NCI-H2081 treated with DMSO at 0.1 percent for 48 hours (cell line): Measurements from ENCODE around the gene EPS15.
"Not testable (repeated sequence)": the region's sequence is repeated elsewhere in the genome, so short reads cannot be mapped to it uniquely, and the experiment has no call there.

Source experiments
- DNase-seq: peaks from one replicate; lab custom pipeline; 2025; lab: John Stamatoyannopoulos, UW

Gene EPS15

GRCh38 chr1:51472359-51472758 is 46.7 kb downstream of the EPS15 start:
- DNase-seq, result no peak

DNA sequence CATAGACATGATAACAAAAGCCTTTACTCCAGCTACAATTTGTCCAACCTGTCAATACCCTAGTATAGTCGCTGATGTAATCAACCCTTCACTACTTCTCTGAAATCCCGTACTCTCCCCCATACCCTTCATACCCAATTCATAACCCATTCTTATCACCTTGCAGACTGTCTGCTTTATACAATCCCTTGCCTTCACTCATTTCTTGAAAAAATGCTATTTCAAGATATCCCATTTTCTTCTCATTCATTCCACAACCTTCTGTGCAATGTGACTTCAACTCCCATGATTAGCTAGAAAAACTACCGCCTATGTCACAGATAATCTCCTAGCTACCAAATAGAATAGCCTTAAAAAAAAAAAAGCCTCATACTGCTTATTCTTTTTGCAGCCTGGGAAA is 49.5 kb downstream of the EPS15 start:
- DNase-seq, result no peak

GRCh38 chr1:51464828-51465227 is 54.2 kb downstream of the EPS15 start:
- no peak for DNase-seq

DNA sequence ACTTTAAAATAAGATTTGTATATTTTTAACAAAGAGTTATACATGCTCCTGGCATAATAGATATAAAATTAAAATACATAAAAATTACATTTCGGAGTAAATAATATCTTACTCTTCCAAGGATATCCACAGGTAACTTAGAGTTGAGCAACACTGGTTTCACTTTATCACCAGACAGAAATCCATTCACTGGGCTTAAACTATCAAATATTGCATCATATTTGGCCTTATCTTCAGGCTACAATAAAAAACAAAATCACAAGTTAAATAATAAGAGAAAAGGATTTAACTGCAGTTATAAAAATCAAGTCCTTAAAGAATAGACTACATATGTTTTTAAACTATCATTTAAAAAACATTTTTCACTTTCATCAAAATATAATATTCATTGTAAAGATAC is 55.5 kb downstream of the EPS15 start:
- no peak for DNase-seq

DNA sequence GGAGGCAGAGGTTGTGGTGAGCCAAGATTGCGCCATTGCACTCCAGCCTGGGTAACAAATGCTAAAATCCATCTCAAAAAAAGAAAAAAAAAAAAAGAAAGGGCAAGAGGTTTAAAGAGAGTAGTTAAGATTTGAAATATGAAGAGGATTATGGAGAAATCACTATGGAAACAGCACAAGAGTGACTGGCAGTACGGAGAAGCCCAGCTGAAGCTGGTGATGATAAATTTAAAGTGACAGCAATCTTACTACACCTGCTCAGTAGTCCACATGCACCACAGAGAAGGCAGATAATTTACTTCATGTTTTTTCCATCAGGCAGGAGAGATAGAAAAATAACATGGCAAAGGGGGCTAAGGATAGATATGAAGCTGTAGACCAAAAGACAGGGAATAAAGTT is 56.8 kb downstream of the EPS15 start:
- DNase-seq, result not testable (repeated sequence)

- no peak for DNase-seq
Observed at GRCh38 chr1:51454554-51454953, 64.5 kb downstream of the EPS15 start.

DNA sequence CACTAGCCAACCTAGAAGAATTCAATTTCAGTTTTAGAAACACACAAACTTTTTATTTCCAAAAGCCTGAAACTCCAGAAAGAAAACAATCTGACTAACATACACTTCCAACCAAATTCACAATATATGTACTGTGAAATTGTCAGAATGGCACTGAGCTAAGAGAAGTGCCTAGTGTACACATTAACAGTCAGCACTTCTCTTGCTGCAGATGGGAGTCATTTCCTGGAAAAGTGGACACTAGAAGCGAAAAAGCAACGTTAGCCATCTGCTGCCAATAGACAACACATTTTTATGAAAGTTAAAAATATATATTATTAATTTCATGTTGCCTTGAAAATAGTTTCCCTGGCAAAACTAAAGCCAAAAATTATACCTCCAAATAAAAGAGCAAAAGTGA is 66.1 kb downstream of the EPS15 start:
- DNase-seq, result no peak

DNA sequence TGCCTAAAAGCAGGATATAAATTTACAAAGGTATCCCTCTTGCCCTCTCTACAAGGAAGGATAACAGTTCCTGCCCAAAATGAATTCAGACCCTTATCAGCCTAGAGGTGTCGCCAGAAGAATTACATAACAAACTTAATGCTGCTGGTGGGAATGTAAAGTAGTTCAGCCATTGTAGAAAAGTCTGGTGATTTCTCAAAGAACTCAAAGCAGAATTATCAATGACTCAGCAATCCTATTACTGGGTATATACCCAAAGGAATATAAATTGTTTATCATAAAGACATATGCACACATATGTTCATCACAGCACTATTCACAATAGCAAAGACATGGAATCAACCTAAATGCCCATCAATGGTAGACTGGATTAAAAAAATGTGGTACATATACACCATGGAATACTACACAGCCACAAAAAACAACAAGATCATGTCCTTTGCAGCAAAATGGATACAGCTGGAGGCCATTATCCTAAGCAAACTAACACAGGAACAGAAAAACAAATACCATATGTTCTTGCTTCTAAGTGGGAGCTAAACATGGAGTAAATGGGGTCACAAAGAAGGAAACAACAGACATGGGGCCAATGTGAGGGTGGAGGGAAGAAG is 70.1 kb downstream of the EPS15 start:
- not testable (repeated sequence) for DNase-seq

DNA sequence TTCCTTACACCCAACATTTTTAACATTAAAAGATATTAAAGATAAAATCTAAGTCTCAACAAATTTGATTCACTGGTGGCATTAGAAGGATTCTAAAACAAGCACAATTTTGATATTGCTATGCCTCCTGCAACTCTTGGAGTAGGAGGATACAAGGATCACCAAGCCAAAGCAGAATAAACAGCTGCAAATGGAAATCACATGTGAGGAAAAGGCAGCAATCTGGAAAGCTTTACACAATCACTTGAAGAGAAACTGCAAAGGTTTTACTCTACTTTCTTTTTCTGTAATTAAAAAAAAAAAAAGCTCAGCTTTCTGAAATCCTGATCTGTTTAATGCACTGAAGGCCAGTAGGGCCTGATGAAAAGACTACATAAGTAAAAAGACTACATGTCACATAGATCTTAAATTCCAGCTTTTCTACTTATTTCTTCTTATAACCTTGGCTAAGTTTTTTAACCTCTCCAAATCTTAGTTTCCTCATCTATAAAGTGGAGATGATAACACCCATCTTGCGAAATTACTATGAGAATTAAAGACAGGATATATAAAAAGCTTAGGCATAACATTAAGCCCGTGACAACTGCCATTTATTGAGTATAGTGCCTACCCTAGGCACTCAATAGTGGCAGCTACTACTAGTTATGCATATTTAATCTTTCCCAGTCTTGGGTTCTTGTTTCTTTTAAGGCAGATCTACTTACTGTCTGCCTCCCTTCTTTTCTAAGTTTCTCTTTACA is 73.5 kb downstream of the EPS15 start:
- no peak for DNase-seq

- DNase-seq, result no peak
Observed at GRCh38 chr1:51444534-51445192, 74.4 kb downstream of the EPS15 start.

GRCh38 chr1:51444096-51444495 is 75.0 kb downstream of the EPS15 start:
- no peak for DNase-seq

DNA sequence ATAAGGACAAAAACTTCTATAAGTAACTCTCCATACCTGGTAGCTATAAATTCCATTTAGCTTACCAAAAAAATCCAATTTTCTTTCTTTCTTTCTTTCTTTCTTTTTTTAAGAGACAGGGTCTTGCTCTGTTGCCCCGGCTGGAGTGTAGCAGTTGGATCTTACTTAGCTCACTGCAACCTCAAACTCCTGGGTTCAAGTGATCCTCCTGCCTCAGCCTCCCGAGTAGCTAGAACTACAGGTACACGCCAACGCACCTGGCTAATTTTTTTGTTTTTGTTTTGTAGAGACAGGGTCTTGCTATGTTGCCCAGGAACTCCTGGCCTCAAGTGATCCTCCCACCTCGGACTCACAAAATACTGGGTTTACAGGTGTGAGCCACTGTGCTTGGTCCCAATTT is 75.5 kb downstream of the EPS15 start:
- DNase-seq, result no peak

DNA sequence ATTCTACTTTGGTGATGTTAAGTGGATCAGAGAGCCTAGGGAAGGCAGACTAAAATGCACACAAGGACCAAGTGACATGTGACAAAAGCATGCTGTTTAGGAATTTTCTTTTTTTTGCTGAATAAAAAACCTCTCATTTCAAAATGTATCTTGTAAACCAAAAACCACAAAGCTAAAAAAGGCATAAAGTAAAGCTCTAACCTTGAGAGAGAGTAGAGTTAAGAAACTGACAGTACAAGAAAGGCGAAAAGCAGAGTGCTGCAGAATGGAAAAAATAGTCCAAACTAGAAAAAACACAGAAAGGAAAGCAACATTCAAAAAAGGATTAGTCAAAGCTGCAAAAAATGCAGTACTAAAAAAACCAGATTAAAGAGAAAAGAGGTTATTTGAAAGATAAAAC is 76.5 kb downstream of the EPS15 start:
- DNase-seq, result no peak

DNA sequence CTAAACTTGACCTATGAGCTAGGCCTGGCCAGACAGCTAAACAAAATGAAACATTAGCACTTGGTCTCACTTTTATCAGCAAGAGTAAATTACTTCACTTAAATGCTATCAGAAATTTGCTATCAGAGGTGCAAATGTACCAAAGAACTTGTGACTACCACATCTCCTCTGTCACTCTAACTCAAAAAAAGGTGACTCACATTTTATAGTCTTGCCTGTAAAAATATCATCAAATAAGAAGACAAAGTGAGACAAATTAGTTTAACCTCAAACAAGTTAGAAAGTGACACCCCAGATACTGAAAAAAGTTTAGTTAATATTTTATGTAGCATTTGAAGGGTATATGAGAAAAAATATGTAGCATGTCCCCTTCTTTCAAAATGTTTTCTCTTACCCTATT is 76.9 kb downstream of the EPS15 start:
- DNase-seq, result no peak

DNA sequence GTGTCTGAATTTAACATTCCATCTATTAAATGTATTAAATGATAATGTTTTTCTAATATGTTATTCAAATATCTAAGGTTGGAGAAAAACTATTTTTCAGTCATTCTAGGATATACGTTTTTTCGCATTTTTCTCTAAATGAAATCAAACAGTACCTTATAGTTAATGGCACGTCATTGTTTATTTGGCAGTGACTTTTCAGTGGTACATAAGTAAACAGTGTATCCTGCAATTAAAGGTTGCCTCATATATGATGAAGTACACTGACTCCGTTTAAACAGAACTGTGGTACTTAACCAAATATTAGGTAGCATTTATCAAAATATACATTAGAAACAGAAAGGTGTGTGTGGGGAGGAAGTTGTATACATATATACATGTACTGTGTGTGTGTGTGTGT is 79.2 kb downstream of the EPS15 start:
- DNase-seq, result no peak

DNA sequence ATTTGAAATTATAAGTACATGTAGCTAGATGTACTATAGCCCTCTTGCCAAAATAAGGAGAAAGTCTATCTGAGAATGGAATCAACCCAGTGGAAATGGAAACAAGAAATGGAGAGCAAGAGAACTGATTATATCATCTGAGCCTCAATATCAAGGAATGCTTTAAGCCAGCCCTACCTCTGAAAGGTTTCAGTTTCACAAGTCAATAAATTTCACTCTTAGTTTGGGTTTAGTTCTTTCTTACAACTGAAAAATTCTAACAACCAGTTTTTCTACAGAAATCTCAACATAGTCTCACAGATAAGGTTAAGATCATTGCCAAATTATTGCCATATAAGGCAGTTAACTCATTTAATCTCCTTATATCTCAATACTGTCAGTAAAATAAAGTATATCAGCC is 80.0 kb downstream of the EPS15 start:
- DNase-seq, result no peak

- DNase-seq, result not testable (repeated sequence)
Observed at GRCh38 chr1:51437391-51437790, 81.7 kb downstream of the EPS15 start.

DNA sequence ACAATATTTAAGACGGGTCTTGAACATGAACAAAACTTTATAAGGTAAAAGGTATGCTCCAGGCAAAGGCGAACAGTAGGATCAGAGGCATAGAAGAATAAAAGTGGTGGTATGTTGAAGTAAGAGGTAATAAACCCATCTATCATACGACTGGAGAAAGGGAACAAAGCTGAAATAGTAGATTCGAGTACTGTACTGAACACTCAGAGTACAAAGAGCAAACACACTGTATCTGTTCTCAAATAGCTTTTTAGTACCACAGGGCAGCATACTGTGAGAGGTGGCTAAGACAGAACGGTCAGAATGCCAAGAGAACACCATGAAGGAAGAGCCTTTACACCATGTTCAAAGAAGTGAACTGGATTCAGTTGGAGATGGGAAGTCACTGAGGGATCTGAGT is 83.2 kb downstream of the EPS15 start:
- no peak for DNase-seq

- no peak for DNase-seq
Observed at GRCh38 chr1:51433972-51434510, 85.0 kb downstream of the EPS15 start.

DNA sequence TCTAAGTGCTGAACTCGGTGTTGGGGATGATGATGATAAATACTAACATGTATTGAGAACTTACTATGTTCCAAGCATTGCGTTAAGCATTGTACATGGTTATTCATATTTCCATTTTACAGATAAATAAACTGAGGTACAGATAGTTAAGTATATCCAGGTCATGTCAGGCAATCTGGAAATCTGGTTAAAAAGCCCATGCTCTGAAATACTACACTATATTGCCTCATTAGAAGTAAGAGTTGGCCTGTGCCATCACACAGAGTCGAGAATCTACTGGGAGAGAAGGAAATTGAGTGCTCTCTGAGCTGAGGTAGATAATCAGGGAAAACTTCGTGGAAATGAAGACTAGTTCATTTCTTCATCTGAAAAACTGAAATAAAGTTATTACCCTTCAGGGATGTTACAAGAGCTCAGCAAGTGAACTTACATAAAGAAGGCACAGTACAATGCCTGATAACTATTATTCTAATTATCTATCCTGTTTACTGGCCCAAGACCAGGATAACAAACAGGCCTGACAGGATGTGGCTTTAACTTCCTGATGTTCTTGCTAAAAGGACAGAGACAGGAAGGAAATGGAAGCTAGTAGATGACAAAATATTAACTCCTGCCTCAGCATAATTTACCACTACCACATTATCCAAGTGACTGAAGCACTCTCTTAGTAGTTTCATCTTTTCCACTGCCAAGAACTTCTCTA is 85.6 kb downstream of the EPS15 start:
- no peak for DNase-seq

DNA sequence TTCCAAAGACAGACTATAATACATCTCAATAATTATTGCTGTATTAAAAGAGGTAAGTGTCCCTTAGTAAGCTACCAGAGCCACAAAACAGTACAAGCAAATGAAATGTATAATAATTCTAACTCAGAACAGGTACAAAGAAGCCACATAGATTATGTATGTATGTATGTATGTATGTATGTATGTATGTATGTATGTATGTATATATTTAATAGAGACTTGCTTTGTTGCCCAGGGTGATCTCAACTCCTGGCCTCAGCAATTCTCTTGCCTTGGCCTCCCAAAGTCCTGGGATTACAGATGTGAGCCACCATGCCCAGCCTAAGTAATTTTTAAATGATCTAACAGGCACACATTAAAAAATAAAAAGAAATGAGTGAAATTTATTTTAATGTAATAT is 86.9 kb downstream of the EPS15 start:
- no peak for DNase-seq

- no peak for DNase-seq
Observed at GRCh38 chr1:51427438-51427837, 91.6 kb downstream of the EPS15 start.

GRCh38 chr1:51425955-51426354 is 93.1 kb downstream of the EPS15 start:
- DNase-seq, result no peak
